GM12891 (cell line): ENCODE data around the gene COL6A3.

Source experiments
- POLR2A ChIP-seq: IDR thresholded peaks from 2 replicates; pipeline ENCODE4 v1.6.1; 2011; ENCODE audit warnings: low read depth, low read length, control low read depth
- TAF1 ChIP-seq: IDR thresholded peaks from 2 replicates; pipeline ENCODE4 v1.6.1; 2011; ENCODE audit warnings: low read depth, low read length, control low read depth

DNA sequence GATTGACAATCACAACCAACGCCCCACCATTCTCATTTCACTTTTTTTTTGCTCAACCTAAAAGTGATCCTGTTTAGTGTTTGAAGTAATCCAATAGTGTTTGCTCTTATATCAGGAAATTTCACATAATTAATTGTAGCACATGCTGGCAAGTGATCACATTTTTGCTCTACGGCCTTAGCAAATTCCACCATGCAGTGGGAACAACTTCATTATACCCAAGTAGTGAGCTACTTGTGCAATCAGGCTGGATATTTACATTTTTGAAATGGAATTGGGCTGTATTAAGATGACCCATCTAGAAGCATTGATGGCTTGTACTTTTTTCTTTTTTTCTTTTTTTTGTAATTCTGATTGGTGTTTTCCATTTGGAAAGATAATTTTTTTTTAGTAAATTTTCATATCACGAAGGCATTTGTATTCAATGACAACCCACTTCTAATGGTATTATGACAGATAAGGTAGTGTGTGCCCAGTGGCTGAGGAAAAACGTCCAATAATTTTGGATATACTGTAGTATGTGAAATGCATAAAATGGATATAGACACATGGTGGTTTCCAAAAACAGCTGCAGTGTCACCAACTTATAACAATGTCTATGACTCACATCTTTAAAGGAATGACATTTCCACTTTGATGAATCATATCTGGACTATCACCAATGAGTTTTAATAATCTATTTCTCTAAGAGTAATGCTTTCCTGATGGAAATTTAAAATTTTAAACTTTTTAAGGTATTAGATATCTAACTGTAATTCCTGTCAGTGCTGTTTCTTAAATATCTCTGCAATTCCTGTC, 130.6 kb downstream of the COL6A3 start:
- TF ChIP-seq TAF1 (no peak), POLR2A (no peak)
